ENCODE results near the gene METRNL.
"Not testable (repeated sequence)": the region's sequence is repeated elsewhere in the genome, so short reads cannot be mapped to it uniquely, and the experiment has no call there.

The METRNL gene

GRCh38 chr17:83138820-83139219, 59.4 kb downstream of the METRNL start:
- no peak for DNase-seq (ENCODE audit: low read depth, low spot score)

- not testable (repeated sequence) for DNase-seq (ENCODE audit: low read depth, low spot score)
These were observed 60.3 kb downstream of the METRNL start for GRCh38 chr17:83139541-83140248.

GRCh38 chr17:83140249-83140566, 60.8 kb downstream of the METRNL start:
- not testable (repeated sequence) for DNase-seq (ENCODE audit: low read depth, low spot score)

GRCh38 chr17:83142619-83143018, 63.2 kb downstream of the METRNL start:
- no peak for DNase-seq (ENCODE audit: low read depth, low spot score)

- DNase-seq (ENCODE audit: low read depth, low spot score) = no peak
These were observed 64.4 kb downstream of the METRNL start for GRCh38 chr17:83143817-83144231.
